GM21576 (cell line): ENCODE data around the gene THYN1.

Source experiments
- ATAC-seq: cut with Tn5 transposase; IDR thresholded peaks from one replicate; pipeline ENCODE4 v1.9.1; 2021; ENCODE audit warnings: mild to moderate bottlenecking, moderate library complexity; ENCODE audit not compliant: unreplicated experiment

THYN1 gene

GRCh38 chr11:134224710-134225664, 28.2 kb downstream of the THYN1 start:
- peak; percentile 14 for ATAC-seq

- ATAC-seq: peak; percentile 75
Observed at GRCh38 chr11:134223836-134224709, 29.1 kb downstream of the THYN1 start, which contains the start of the genes NCAPD3 and VPS26B. TSS of gene NCAPD3 (minus strand) at chr11:134223967. CDS start at chr11:134223926, 41 bp downstream. TSS of gene VPS26B (plus strand) at chr11:134224671. CDS start at chr11:134225123, 452 bp downstream.

- ATAC-seq: no peak
Observed at GRCh38 chr11:134223121-134223520, 30.0 kb downstream of the THYN1 start.

GRCh38 chr11:134216816-134217215, 36.3 kb downstream of the THYN1 start:
- no peak for ATAC-seq

GRCh38 chr11:134215836-134216235, 37.3 kb downstream of the THYN1 start:
- ATAC-seq: no peak

GRCh38 chr11:134207538-134208239, 45.5 kb downstream of the THYN1 start:
- no peak for ATAC-seq

- no peak for ATAC-seq
Observed at GRCh38 chr11:134206185-134206584, 47.0 kb downstream of the THYN1 start.

- no peak for ATAC-seq
Observed at GRCh38 chr11:134205729-134206128, 47.4 kb downstream of the THYN1 start.

GRCh38 chr11:134202661-134203060, 50.5 kb downstream of the THYN1 start:
- ATAC-seq: no peak

GRCh38 chr11:134200688-134201087, 52.5 kb downstream of the THYN1 start:
- no peak for ATAC-seq

GRCh38 chr11:134199531-134199930, 53.6 kb downstream of the THYN1 start:
- no peak for ATAC-seq
